ENCODE measurements around the gene TRPV5.

TRPV5 gene

GRCh38 chr7:142868188-142868985 lies 65.2 kb downstream of the TRPV5 start:
- no peak for DNase-seq

DNA sequence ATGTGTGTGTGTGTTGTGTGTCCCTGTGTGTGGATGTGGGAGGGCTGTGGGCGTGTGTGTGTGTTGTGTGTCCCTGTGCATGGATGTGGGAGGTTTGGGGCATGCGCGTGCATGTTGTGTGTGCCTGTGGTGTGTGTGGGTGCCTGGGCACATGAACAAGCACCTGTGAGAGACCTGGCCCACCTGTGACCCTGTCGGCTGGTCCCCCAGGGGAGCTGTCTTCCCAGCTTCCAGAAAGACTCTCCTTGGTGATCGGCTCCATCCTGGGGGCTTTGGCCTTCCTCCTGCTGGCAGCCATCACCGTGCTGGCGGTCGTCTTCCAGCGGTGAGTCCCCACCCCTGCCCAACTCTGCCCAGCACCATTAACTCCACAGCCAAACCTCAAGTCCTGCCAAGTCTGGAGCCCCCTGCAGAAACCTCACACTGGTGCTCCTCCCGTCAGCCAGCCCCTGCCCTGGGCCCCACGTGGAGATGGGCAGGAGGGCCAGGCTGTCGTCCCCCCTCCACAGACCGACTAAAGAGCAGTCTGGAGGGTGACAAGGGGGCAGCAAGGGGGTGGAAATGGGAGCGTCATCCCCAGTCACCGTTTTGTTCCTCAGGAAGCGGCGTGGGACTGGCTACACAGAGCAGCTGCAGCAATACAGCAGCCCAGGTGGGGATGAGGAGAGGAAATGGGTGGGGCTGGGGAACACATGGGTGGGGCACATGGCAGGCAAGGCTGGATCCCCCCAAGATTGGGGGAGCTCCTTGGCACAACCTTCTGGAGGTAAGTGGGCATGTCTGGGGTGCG lies 66.0 kb downstream of the TRPV5 start:
- DNase-seq, result no peak

DNA sequence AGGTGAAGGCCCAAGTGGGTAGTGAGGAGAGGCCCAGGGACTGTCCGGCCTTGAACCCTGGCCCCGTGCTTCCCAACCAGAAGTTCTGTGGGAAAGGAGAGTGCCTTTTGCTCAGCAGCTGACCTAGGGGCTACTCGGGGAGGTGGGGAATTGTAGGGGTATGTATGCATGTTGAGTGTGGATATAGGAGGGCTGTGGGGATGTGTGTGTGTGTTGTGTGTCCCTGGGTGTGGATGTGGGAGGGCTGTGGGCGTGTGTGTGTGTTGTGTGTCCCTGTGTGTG lies 66.5 kb downstream of the TRPV5 start:
- DNase-seq, result no peak

DNA sequence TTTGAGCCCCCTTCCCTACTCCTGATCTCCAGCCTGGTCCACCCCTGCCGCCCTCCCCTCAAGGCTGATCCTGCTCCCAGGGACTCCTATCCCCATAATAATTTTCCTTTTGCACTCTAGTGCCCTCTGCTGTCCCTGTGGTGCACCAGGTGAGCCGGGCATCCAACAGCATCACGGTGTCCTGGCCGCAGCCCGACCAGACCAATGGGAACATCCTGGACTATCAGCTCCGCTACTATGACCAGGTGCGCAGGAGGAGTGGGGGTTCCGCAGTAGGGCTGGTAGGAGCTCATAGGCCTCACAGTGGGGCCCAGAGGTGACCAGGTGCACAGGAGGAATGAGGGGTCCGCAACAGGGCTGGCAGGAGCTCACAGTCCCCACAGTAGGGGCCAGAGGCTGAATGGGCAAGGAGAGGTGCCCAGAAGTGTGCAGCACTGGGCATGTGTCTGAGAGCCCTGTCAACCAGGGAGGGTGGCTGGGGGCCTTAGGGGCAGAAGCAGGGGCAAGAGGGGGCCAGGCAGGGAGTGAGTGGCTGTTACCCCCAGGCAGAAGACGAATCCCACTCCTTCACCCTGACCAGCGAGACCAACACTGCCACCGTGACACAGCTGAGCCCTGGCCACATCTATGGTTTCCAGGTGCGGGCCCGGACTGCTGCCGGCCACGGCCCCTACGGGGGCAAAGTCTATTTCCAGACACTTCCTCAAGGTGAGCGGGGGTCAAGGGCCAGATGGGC lies 67.0 kb downstream of the TRPV5 start:
- no peak for DNase-seq

DNA sequence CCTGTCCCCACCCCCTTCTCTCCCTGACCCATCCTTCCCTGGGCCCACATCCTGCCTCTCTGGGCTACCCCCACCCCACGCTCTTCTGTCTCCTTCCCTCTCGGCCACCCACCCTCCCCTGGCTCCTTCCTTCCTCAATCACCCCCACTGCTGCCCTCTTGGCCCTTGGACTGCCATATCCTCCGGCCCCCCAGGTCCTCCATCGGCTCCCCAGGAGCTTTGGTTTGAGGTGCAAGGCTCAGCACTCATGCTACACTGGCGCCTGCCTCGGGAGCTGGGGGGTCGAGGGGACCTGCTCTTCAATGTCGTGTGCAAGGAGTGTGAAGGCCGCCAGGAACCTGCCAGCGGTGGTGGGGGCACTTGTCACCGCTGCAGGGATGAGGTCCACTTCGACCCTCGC lies 67.8 kb downstream of the TRPV5 start:
- DNase-seq, result no peak

DNA sequence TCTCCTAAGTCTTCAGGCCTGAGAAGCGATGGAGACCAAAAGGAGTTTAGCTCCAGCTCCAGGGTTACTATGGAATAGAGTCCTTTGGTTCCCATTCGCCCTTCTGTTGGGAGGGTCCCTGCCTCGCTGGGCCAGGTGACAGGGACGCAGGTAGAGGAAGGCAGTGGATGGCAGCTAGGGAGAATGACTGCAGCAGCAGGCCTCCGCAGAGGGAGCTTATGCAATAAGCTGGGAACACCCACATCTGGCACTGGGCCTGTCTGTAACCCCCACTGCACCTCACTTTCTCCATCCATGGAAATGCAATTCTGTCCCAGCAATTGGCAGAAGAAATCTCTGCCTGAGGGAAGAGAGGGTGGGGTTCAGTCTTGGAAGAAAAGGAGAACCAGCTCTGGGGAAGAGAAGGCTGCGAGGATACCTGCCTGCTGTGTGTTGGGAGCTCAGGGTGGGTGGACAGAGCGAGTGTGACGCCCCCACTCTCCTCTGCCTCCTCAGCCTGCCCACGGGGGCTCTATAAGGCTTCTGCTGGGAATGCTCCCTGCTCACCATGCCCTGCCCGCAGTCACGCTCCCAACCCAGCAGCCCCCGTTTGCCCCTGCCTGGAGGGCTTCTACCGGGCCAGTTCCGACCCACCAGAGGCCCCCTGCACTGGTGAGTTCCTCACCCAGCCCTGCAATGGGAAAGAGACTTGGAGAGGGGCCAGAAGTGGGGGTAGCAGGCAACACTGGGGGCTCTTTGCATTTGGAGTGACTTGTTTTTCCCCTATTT lies 68.4 kb downstream of the TRPV5 start:
- DNase-seq, result no peak

- DNase-seq, result no peak
These were observed 69.5 kb downstream of the TRPV5 start for GRCh38 chr7:142863891-142864685.

GRCh38 chr7:142862786-142863400 lies 70.7 kb downstream of the TRPV5 start:
- no peak for DNase-seq

- DNase-seq, result no peak
These were observed 71.2 kb downstream of the TRPV5 start for GRCh38 chr7:142862351-142862750.

DNA sequence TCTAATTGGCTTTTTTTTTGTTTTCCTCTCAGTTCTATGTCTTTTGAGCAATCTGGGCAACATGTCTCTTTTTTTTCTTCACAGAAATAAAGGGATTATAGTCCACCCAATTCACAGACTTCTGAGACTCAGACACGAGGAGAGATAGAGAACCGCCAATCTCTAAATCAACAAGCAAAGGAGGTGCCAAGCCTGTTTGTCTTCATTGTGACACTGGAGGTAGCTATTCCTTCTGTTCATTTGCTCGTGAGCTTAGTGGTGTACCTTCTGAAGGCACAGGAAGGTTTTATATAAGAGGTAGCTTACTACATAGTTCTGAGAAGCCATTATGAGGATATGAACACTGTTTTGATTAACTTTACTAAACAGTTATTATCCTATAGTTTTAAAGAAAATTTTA lies 72.6 kb downstream of the TRPV5 start:
- DNase-seq, result no peak

GRCh38 chr7:142859829-142860228 lies 73.7 kb downstream of the TRPV5 start:
- no peak for DNase-seq

- DNase-seq, result no peak
These were observed 74.1 kb downstream of the TRPV5 start for GRCh38 chr7:142859411-142859810.

All from NCI-H774 (cell line).